Hematopoietic multipotent progenitor cell (in vitro differentiated cells): ENCODE results near the gene ZBED6. TPM values are rescaled to one million over a fixed set of nuclear protein-coding genes. Genes with fewer than 3 reads are reported as not detected.

Experiments used
- DNase-seq, 3 donors: peaks; one replicate each; pipeline ENCODE4 v3.0.0-alpha.2; 2011 to 2015; ENCODE audit warnings: low read depth in 2 of 3, low spot score in 2 of 3
- small RNA-seq: library from RNA; depleted of rRNA; stranded (forward); fragments of <200 nt; gene quantifications from one replicate; pipeline ENCODE3, GENCODE V24; 2012
- total RNA-seq: library from RNA; depleted of rRNA; stranded (reverse); fragments of >200 nt; gene quantifications from one replicate; pipeline ENCODE4 v1.2.3, GENCODE V29; 2012

The ZBED6 gene
- total RNA-seq, 1 donor, result 18.3 TPM

DNA sequence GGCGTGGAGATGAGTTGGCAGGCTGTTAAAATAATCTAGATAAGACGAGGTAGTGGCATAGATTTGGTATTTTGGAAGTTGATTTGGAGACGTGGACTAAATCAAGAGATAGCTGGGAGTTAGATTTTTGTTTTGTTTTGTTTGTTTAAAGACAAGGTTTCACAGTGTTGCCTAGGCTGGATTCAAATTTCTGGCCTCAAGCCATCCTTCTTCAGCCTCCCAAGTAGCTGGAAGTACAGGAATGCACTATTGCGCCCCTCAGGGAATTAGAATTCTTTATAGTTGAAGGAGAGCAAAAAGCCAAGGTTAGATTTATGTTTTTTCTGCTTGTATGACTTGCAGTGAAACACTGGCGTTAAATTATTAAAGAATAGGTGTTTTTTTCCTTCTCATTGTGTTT lies 43.7 kb downstream of the ZBED6 start:
- DNase-seq, result no peak

DNA sequence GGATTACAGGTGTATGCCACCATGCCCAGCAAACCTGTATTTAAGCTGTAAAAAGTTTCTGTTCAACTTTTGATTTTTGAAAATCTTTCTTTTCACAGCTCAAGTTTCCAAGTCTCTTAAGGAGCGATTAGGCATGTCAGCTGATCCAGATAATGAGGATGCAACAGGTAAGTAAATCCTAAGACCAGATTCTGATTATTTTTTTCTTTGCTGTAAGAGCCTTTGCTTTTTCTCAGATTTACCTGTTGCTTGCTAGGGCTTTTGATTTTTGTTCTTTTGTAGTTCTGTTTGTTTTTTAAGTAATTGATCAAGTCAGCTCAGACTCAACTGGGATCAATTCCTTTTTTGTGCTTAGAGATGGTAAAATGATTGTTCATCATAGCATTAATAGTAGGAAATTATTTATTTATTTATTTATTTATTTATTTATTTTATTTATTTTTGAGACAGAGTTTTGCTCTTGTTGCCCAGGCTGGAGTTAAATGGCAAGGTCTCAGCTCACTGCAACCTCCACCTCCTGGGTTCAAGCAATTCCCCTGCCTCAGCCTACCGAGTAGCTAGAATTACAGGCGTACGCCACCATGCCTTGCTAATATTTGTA lies 44.9 kb downstream of the ZBED6 start:
- no peak for DNase-seq

GRCh38 chr1:203842559-203842876 lies 47.1 kb downstream of the ZBED6 start:
- DNase-seq, result no peak

GRCh38 chr1:203843435-203843834 lies 48.0 kb downstream of the ZBED6 start:
- DNase-seq, result no peak

Small RNA genes lying within 50 kb of the gene (small RNA-seq; reads per million reads assigned to genes)
- gene ZC3H11A, result 1.0 reads per million, percentile 34 among the genes with 10 or more reads in this experiment

Other genes starting within 250 kb of the ZBED6 start
- 102 TPM for gene ATP2B4, start 168.8 kb upstream of the ZBED6 start, total RNA-seq
- 1.3 TPM for gene LAX1, start 30.4 kb upstream of the ZBED6 start, total RNA-seq
- 55.5 TPM for gene ZC3H11A, start within 50 bp of the ZBED6 start, total RNA-seq
- 53.9 TPM for gene SNRPE, start 66.0 kb downstream of the ZBED6 start, total RNA-seq